ENCODE measurements around the gene RELT. TPM values are rescaled to one million over a fixed set of nuclear protein-coding genes. Genes with fewer than 3 reads are reported as not detected.
A peak's percentile ranks its signal among the peaks of the same experiment; 100 is the strongest.

The RELT gene
- total and polyA plus RNA-seq, 9 of the 15 experiments (the other 6 are each of a cell fraction or from before 2014, with no cell fraction given), result 1.1 to 20.2 (median 7.4) TPM

- TF ChIP-seq PKNOX1 (IDR thresholded peaks at IDR 0.05) (peak; percentile 73), HDGF (IDR thresholded peaks at IDR 0.05) (peak; percentile 90; the same call in 1 of the 2 replicates), FOXA3 (CRISPR knock-in tag; conservative IDR thresholded peaks at IDR 0.05 in 1 of 2, IDR thresholded peaks at IDR 0.05 in 1 of 2) (peak in 1 of 2 experiments; percentile 14; a peak in 1 of 4 replicates), MEIS2 (IDR thresholded peaks at IDR 0.05; ENCODE audit: partially characterized antibody) (peak; percentile 53), HBP1 (CRISPR knock-in tag; IDR thresholded peaks at IDR 0.05) (peak; percentile 91; the same call in 1 of the 2 replicates), OTX1 (CRISPR knock-in tag; IDR thresholded peaks at IDR 0.05) (peak; percentile 86; the same call in 1 of the 2 replicates), TRIM28 (IDR thresholded peaks at IDR 0.05) (no peak), LARP7 (IDR thresholded peaks at IDR 0.05) (0 out of 2 replicates have a peak, but pooled peaks have one; percentile 66), YY1 (IDR thresholded peaks at IDR 0.05; ENCODE audit: borderline replicate concordance in 1 of 3, control insufficient read depth in 1 of 3, extremely low read depth in 1 of 3, insufficient read depth in 3 of 3, insufficient read length in 1 of 3, insufficient replicate concordance in 2 of 3, low read depth in 1 of 3, low read length in 2 of 3) (peak in 2 of 3 experiments; percentile 40 to 81), ZNF324 (CRISPR knock-in tag; IDR thresholded peaks at IDR 0.05) (no peak), ZNF407 (IDR thresholded peaks at IDR 0.05; ENCODE audit: low read depth) (peak; percentile 60; the same call in 1 of the 2 replicates), RBM14 (IDR thresholded peaks at IDR 0.05; ENCODE audit: borderline replicate concordance, insufficient read depth, low read depth, low read length) (0 out of 2 replicates have a peak, but pooled peaks have one; percentile 31), MAFK (IDR thresholded peaks at IDR 0.05; ENCODE audit: low read length) (no peak), NBN (IDR thresholded peaks at IDR 0.05; ENCODE audit: low read depth) (peak; percentile 87)
Observed at GRCh38 chr11:73376803-73377629, 817 bp downstream of the RELT start (continued).

All from K562 (cell line).